ENCODE data around the gene ACMSD. TPM values are rescaled to one million over a fixed set of nuclear protein-coding genes. Genes with fewer than 3 reads are reported as not detected.

Gene ACMSD
- total and polyA plus RNA-seq, 2 of the 4 experiments (the other 2 are of a cell fraction), result not detected

GRCh38 chr2:134926231-134926931 is 88.0 kb downstream of the ACMSD start:
- H3K36me3 ChIP-seq (ENCODE audit: control insufficient read depth, insufficient read depth, low read length), result peaks cover 5% of the 10 kb centered on the region; the same call in 1 of the 2 replicates
- TF ChIP-seq RFX5 (IDR thresholded peaks at IDR 0.05; ENCODE audit: low read depth, low read length), result no peak
- TF ChIP-seq CEBPB (IDR thresholded peaks at IDR 0.05; ENCODE audit: low read depth, low read length), result peak; percentile 13; the same call in 1 of the 2 replicates
- TF ChIP-seq NFE2L2 (IDR thresholded peaks at IDR 0.05; ENCODE audit: low read depth, low read length), result no peak
- dilution Hi-C loops (cut with HindIII; ENCODE audit: low sequenced_read_pairs, unreplicated experiment) (no loop called here), intact Hi-C loops (cut with micrococcal nuclease) (no loop called here), in situ Hi-C loops (cut with MboI; ENCODE audit: low sequenced_read_pairs) (no loop called here)
- WGBS, 2 experiments (ENCODE audit: extremely low coverage in 2 of 2, insufficient read length in 1 of 2), result 100% methylated on average over 1 of the region's 3 CpGs; no CpG with 5 or more reads in 1 of the 2 experiments
- POLR2A ChIA-PET (ENCODE audit: unreplicated experiment), result no interaction called here
- H4K5ac ChIP-seq (ENCODE audit: low read depth, low read length), result no peak overlapping the region
- H4K8ac ChIP-seq (ENCODE audit: low read depth in 2 of 2, low read length in 2 of 2), result no peak overlapping the region
- ATAC-seq (ENCODE audit: low read depth), result peak; percentile 48
- no peak overlapping the region for H2AK5ac ChIP-seq (ENCODE audit: low read depth, low read length)
- no peak overlapping the region for H2AK9ac ChIP-seq (replicated peaks; ENCODE audit: low read depth, low read length, poor library complexity)
- H3K79me1 ChIP-seq (ENCODE audit: low read depth in 1 of 2, low read length in 2 of 2), result peaks cover 2 to 18% of the 10 kb centered on the region in 2 experiments; a peak in 3 of 4 replicates
- CTCF ChIA-PET, result no interaction called here
- BruUV-seq (replicated peaks), result no TSS peak
- no peaks in the 10 kb centered on the region for H3K27me3 ChIP-seq (ENCODE audit: control insufficient read depth, insufficient read depth, low read length)
- no peak overlapping the region for H3K4me3 ChIP-seq (ENCODE audit: insufficient read depth, low read depth, low read length)
- H3K9me3 ChIP-seq (ENCODE audit: control insufficient read depth, insufficient read depth, low read length), result no peaks in the 10 kb centered on the region
- no peak overlapping the region for H2AFZ ChIP-seq (replicated peaks; ENCODE audit: low read length, poor library complexity)
- H3K4me1 ChIP-seq (ENCODE audit: control insufficient read depth, insufficient read depth, low read length), result peaks cover 3% of the 10 kb centered on the region
- H3K4ac ChIP-seq (ENCODE audit: low read depth, low read length), result no peak overlapping the region
- H3K9ac ChIP-seq (ENCODE audit: low read depth, low read length), result no peak overlapping the region
- peak; percentile 20 for DNase-seq
- H3K56ac ChIP-seq (ENCODE audit: extremely low read depth, insufficient read depth, low read length), result no peak overlapping the region
- H3K9me1 ChIP-seq (ENCODE audit: insufficient read depth, low read length), result no peaks in the 10 kb centered on the region; the same call in 1 of the 2 replicates
- H2BK5ac ChIP-seq (ENCODE audit: low read depth, low read length, poor library complexity, severe bottlenecking), result peak overlapping the region; percentile 11
- H2BK120ac ChIP-seq (ENCODE audit: low read depth, low read length), result no peak overlapping the region
- H2BK15ac ChIP-seq (ENCODE audit: low read depth, low read length), result no peak overlapping the region
- no peak overlapping the region for H3K18ac ChIP-seq (ENCODE audit: low read depth, low read length)
- no peak overlapping the region for H3K14ac ChIP-seq (replicated peaks; ENCODE audit: low read depth, low read length)
- H3K4me2 ChIP-seq (ENCODE audit: low read depth, low read length), result peak overlapping the region; percentile 60
- no peak overlapping the region for H2BK20ac ChIP-seq (ENCODE audit: low read depth, low read length)
- peaks cover 85% of the 10 kb centered on the region for H4K20me1 ChIP-seq (ENCODE audit: insufficient read depth, low read length)
- H3K27ac ChIP-seq (ENCODE audit: insufficient read depth, low read length), result no peak overlapping the region
- H4K91ac ChIP-seq (ENCODE audit: insufficient read depth, low read depth, low read length), result no peak overlapping the region
- H3K23ac ChIP-seq (ENCODE audit: low read depth, low read length), result 0 out of 2 replicates have a peak overlapping the region, but pooled peaks have one; percentile 29
